IPS DF 4.7 (cell line): Measurements from ENCODE around the gene RPSA.
A peak's percentile ranks its signal among the peaks of the same experiment; 100 is the strongest.
"Not testable (repeated sequence)": the region's sequence is repeated elsewhere in the genome, so short reads cannot be mapped to it uniquely, and the experiment has no call there.

Experiments
- DNase-seq: peaks from one replicate; pipeline ENCODE4 v3.0.0-alpha.2; 2013; ENCODE audit warnings: low spot score; ENCODE audit errors: extremely low read depth

The RPSA gene

DNA sequence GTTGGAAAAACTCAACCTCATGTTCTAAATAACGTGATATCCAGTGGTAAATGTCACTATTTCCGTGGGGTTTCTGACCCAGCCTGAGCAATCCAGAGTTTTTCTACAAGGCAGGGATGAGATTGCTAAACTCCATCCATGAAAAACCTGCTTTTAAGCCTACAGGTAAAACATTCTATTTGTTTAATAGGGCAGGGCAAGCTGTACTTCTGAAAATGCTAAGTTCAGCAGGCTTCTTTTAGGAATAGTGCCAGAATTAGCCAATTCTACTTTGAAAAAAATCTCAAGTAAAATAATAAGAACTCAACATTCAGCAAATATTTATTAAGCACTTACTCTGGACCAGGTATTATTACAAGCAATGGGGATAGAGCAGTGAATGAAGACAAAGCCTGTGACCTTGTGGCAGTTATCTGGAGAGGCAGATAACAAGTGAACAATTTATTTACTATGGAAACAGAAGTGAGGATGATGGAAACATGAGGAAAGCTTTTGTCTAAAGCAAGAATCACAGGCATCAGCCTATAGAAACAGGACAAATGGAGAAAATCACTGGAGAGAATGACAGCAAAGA lies 13.3 kb downstream of the RPSA start:
- no peak for DNase-seq

DNA sequence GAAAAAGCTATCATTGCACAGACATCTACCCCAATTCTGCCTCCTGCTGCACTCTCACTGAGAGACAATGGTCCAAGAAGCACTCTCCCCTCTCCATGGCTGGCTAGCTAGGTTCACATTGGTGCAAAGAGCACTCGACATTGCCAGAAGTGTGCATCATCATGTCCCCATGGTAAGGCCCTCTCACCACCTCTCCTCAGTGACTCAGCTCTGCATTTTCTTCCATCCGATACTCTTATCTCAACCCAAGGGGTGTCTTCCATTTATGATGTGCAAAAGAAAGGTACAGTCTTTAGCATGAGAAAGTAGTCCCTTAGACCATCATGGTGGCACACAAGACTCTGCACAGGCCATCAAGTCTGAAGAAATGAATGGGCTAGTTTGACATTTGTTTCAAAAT lies 14.0 kb downstream of the RPSA start:
- no peak for DNase-seq

DNA sequence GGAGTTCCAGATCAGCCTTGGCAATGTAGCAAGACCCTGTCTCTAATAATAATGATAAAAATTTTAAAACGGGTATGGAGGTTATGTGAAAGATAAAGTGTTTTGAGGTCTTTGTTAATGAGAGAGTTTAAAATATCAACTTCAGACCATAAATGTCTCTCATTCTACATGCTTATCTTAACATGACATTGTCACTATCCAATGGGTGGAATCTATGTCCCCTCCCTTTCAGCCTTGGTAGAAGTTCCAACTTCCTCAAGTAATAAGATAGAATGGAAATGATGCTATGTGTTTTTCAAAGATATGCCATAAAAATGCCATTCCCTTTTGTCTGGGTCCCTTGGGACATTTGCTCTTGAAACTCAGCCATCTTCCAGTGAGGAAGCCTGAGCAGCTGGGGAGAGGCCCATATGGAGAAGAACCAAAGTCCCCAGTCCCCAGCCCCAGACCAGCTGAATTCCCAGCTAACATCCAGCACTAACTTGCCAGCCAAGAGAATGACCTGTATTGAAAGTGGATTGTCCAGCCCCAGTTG lies 17.0 kb downstream of the RPSA start:
- DNase-seq: no peak

DNA sequence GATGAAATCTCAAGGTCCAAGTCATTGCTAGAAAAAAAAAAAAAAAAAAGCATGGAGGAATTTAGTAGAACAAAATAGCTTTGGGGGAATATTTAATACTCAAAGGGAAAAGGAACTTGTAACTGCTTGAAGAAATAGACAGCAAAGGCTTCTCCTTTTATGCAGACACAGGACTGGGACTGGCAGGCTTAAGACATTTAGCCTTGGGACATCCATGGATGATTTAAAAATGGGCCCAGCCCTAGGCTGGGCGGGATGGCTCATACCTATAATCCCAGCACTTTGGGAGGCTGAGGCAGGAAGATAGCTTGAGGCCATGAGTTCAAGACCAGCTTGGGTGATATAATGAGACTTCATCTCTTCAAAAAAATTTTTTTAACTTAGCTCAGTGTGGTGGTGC lies 19.8 kb downstream of the RPSA start:
- no peak for DNase-seq

DNA sequence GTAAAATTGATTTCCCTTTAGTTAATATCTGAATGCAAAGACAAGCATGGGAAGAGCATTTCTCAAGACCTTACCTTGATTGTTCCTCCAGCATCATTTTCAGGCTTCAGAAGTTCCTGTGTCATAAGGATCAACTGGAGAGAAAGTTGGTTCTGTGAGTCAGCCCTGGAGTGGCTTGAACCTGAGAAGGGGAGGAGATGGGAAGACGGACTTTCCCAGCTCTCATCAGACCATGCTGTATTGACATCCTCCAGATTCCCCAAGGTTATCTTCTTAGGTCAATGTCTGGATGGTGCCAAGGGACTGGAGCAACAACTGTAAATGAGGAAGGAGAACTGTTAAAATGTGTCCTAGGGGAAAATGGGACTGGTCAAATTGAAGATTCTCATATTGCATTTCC lies 21.0 kb downstream of the RPSA start:
- DNase-seq: no peak

DNA sequence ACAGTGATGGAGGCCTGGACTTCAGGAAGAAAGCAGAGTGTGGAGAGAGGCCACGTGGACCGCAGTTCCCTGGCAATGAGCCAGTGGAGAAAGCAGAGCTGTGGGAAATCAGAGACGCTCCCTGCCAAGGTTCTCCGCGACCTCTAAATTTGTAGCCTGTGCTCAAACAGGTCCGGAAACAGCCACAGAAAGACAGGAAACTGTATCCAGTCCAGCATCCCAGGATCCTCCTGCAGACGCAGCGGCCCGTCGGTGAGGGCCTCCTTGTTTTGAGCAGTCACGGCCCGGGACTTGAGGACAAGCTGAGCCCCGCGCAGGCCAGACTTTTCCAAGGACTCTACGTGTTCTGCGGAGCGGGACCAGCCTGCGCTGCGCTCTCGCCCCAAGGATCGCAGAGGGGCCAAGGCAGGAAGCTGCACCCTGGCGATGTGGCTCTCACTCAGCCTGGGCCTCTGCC lies 22.3 kb downstream of the RPSA start:
- DNase-seq: no peak

DNA sequence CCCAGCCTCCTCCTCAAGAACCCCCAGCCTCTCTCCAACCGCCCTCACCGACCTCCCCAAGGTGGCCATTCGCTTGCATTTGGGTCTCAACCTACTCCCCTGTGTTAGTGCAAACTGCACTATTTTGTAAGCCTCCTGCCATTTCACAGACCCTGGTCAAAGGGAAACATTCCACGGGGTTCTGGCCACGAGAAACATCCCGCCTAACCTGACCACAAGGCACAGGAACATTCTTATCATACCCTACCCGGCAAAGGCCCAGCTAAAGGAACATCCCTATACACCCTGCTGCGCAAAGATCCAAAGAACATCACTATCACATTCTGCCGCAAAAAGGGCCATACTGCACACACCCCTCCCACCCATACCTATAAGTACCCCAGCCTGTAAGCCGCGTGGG lies 22.9 kb downstream of the RPSA start:
- DNase-seq: no peak

DNA sequence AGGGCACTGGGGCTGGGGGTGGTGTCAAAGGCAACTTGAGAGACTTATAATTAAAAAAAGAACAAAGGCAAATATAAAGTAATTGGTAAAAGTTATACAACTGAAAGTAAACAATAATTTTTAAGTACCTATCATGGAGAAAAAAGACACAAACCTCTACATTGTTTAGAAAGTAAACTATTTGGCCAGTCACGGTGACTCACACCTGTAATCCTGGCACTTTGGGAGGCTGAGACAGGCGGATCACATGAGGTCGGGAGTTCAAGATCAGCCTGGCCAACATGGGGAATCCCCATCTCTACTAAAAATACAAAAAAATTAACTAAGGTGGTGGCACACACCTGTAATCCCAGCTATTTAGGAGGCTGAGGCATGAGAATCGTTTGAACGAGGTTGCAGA lies 25.8 kb downstream of the RPSA start:
- no peak for DNase-seq

DNA sequence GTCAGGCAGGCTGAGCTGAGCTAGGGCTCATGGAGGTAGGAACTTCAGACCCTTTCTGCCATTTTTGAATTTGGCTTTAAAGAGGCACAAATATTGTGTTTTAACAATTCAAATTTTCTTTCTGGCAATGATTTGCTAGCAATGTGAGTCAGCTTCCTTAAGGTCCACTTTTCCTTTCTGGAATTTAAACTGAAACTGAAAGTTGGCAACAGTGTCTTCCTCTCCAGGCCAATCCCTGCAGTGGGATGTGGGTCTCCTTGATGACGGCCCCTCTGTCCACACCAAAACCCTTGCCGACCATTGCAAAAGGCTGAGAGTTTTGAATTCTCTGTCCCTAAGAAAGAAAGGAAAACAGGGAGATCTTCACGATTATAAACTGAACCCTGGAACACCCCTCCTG lies 27.1 kb downstream of the RPSA start:
- DNase-seq: no peak

DNA sequence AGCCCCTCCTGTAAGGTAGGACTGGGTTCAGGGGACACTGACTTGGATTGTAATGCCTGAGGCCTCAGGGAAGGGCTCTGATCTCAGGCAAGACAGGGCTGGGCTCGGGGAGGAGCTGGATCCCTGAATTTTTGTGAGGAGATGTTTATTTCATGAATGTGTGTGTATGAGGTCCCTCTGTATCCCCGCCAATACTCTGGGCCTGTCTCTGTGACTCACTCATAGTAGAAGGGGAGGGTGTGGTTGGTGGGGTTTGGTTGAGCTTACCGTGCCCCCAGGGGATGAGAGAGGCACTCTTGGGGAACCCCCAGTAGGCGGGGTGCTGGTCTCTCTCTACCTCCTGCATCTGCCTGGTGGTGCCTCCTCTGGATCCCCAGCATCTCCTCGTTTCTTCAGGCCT lies 28.1 kb downstream of the RPSA start:
- DNase-seq: no peak

DNA sequence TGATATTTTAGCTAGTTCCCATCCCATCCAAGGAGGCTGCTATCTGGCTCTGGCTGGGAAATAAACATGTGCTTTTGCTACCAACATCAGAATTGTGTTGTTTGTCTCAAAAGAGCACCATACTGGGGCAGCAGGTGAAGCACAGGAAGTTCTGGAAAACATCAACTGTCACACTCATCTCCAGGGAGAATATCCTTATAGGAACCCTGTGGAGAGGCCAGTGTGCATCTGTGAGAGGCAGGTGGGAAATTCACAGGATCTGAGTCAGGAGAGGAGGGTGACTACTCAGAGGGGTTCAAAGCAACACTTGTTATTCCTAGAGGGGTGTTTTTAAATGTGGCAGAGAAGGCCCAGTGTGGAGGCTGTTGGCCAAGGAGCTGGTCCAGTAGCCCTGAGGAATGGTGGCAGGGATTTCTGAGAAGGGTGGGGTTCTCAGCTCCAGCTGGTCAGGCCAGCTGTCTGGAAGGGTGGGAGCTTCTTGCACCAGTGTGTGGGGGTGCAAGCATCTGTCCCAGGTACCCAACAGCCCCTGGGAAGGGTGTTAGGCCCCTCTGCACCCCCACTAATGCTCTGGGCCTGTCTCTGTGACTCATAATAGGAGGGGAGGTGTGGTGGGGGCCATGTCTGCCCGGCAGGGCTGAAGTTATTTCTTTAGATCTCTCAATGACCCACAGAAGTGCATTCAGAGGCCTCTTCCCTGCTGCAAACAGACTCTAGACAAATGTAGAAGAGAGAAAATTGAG lies 28.7 kb downstream of the RPSA start:
- no peak for DNase-seq

DNA sequence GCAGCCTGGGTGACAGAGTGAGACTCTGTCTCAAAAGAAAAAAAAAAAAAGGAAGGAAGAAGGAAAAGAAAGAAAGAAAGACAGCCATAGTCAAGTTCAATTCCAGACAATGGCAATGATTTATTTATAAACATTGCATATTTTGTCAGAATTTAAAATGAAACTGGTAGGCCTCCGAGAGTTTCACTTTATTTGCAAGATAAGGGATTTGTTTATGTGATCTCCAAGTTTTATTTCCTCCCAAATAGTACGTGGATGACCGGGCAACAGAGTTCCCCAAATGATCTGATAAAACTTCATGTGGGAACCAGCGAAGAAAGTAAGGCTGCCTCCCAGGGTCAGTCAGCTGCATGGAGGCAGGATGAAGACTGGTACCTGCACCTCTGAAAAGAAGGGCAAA lies 32.4 kb downstream of the RPSA start:
- DNase-seq: no peak

DNA sequence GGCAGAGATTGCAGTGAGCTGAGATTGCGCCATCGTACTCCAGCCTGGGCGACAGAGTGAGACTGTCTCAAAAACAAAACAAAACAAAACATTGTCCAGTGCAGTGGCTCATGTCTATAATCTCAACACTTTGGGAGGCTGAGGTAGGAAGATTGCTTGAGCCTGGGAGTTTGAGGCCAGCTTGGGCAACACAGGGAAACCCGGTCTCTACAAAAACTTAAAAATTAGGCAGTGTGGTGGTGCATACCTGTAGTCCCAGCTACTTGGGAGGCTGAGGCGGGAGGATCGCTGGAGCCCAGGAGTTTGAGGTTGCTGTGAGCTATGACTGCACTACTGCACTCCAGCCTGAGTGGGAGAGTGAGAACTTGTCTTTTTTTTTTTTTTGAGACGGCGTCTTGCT lies 33.8 kb downstream of the RPSA start:
- DNase-seq: no peak

DNA sequence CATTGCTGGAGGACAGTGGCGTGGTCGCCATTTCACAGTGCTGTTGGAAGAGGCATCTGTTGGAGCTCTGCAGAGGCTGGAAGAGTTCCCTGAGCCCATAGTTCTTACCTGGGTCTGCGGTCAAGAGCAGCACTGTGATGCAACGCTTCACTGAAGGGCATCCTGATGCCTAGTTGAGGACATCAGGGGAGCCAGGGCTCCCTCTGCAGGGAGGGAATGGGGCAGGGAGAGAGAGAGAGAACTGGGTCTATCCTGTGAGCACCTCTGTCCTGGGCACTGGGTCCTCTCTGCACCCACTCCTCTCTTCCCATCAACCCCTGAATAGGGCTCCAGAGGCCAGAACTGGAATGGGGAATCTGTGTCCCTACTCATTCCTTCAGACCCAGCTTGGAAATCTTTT lies 37.0 kb downstream of the RPSA start:
- DNase-seq: peak; percentile 16

DNA sequence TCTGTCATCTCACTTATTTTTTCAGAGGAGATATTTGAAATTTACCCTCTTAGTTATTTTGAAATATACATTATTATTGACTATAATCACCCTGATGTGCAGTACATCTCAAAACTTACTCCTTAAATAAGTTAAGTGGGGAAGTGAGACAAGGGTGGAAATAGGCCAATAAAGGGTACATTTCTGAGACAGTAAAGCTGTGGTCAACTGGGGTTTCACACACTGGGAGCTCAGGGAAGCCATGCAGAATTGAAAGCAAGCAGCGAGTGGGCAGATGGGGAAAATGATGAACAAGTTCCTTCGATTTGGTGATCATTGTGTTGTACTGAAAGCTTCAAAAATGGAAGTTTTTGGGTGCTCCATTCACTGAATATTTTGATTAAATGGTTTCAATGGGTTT lies 39.4 kb downstream of the RPSA start:
- no peak for DNase-seq

DNA sequence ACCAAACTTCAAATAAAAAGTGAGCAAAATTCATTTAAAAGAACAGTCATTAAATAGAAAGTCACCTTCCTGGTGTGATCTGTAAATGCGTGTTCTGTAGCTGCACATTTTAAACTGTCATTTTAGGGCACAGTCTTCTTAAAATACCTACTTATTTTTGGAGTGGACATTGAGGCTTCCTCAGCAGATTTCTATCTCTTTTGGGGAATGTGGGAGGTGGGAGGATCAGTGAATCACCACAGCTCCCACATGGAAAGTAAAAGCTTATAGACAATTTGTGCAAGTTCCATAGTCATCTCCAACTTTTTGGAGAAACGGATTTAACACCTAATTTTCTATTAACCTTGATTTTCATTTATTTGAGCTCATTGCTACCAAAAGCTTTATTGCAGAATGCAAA lies 39.9 kb downstream of the RPSA start:
- DNase-seq: no peak

DNA sequence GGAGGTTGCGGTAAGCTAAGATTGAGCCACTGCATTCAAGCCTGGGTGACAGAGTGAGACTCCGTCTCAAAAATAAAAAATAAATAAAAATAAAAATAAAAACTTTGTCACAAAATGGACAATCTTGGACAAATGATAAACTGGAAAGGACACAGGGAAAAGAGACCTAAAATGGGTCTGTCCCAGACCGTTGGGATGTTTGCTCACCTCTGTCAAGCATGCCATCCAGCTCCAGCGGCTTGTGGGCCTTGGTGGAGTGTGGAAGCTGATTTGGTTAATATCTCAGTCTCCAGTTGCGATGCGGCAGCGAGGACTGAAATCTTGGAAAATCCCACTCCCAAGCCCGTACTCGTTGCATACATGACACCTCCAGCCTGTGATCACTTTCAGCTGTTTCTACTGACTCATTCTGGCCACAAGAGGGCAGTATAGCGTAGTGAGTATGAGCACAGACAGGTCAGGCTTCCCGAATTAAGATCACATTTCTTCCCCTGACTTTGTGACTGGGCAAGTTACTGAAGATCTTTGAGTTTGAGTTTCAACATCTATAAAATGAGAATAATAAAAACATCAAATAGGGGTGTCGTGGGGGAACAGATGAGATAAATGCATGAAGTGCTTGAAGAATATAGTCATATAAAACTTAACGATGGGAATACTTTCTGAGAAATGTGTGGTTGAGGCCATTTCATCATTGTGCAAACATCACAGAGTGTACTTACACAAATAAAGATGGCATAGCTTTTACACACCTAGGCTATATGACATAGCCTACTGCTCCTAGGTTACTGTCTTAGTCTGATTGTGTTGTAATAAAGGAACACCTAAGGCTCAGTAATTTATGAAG lies 41.3 kb downstream of the RPSA start:
- DNase-seq: peak; percentile 81

DNA sequence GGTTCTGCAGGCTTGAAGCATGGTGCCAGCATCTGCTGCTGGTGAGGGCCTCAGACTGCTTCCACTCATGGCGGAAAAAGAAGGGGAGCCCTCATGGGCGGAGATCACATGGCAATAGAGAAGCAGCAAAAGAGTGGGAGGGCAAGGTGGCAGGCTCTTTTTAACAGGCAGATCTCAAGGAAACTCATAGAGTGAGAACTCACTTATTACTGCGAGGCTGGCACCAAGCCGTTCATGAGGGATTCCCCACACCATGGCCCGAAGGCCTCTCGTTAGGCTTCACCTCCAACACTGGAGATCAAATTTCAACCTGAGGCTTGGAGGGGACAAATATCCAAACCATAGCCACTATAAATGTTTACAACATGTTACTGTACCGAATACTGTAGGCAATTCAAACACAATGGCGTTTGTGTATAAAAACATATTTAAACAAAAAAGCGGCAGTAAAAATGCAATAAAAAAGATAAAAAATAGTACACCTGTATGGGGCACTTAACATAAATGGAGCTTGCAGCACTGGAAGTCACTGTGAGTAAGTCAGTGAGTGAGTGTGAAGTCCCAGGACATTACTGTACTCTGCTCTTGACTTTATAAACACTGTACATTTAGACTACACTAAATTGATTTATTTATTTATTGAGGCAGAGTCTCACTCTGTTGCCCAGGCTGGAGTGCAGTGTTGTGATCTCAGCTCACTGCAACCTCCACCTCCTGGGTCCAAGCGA lies 42.1 kb downstream of the RPSA start:
- no peak for DNase-seq

DNA sequence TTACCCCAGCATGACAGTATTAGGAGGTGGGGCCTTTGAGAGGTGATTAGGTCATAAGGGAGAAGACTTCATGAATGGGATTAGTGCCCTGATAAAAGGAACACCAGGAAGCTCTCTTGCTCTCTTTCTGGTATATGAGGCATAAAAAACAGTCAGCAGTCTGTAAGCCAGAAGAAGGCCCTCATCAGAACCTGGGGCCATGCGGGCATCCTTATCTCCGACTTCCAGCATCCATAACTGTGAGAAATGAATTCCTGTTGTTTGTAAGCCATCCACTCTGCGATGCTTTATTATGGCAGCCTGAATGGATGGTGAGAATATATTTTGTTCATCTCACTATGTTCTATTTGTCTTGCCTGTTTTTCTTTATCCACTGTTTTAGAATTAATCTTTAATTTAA lies 43.3 kb downstream of the RPSA start:
- no peak for DNase-seq

DNA sequence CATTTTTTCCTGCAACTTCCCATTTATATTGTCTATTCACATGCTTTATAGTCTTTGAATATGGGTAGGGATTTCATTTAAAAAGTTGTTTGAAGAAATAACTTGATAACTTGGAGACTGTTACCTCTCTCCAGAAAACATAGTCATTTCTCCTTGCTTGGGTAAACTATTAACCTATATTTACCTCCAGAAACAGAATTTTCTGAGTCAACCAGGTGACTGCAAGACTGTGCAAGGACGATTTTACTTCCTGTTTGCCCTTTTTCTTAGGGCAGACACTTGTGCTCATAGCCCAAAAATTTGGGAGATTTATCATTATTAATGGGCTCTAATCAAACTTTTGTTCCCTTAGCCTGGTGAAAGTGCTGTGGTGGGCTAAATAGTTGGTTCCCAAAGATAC lies 46.6 kb downstream of the RPSA start:
- no peak for DNase-seq

DNA sequence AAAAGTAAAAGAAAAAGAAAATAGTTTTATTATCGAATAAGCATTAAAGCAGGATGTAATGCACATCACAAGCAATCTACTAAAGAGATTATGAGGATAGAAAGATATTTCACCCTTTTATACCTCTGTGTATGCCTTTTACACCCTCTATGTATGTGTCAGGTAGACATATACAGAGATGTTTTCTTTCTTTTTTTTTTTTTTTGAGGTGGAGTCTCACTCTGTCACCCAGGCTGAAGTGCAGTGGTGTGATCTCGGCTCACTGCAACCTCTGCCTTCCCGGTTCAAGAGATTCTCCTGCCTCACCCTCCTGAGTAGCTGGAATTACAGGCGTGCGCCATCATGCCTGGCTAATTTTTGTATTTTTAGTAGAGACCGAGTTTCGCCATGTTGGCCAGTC lies 47.4 kb downstream of the RPSA start:
- DNase-seq: not testable (repeated sequence)
